ENCODE data around the gene APOC3.
"Not testable (repeated sequence)": the region's sequence is repeated elsewhere in the genome, so short reads cannot be mapped to it uniquely, and the experiment has no call there.

The APOC3 gene

GRCh38 chr11:116830184-116830912 is 641 bp downstream of the APOC3 start:
- Histone ChIP-seq H3K27ac (ENCODE audit: insufficient read depth, low read depth, low read length, poor library complexity, severe bottlenecking) (no peak overlapping the region), H3K9me3 (ENCODE audit: control insufficient read depth, low read length) (no peaks in the 10 kb centered on the region), H3K36me3 (ENCODE audit: control insufficient read depth, insufficient read depth, low read length) (no peaks in the 10 kb centered on the region), H3K27me3 (ENCODE audit: control insufficient read depth, insufficient read depth, low read length, poor library complexity, severe bottlenecking) (peaks cover 8% of the 10 kb centered on the region), H3K4me1 (ENCODE audit: control insufficient read depth, insufficient read depth, low read length) (peaks cover 13% of the 10 kb centered on the region), H3K4me3 (ENCODE audit: insufficient read depth, low read depth, low read length) (no peak overlapping the region)
- 94 to 95% methylated on average over 17 of the region's 17 CpGs for WGBS, 2 experiments

GRCh38 chr11:116831790-116832349 is 2.2 kb downstream of the APOC3 start:
- Histone ChIP-seq H3K27ac (ENCODE audit: insufficient read depth, low read depth, low read length, poor library complexity, severe bottlenecking) (no peak overlapping the region), H3K4me1 (ENCODE audit: control insufficient read depth, insufficient read depth, low read length) (peaks cover 15% of the 10 kb centered on the region), H3K36me3 (ENCODE audit: control insufficient read depth, insufficient read depth, low read length) (no peaks in the 10 kb centered on the region), H3K27me3 (ENCODE audit: control insufficient read depth, insufficient read depth, low read length, poor library complexity, severe bottlenecking) (peaks cover 12% of the 10 kb centered on the region), H3K9me3 (ENCODE audit: control insufficient read depth, low read length) (no peaks in the 10 kb centered on the region), H3K4me3 (ENCODE audit: insufficient read depth, low read depth, low read length) (no peak overlapping the region)
- 92 to 94% methylated on average over 6 to 7 of the region's 7 CpGs for WGBS, 2 experiments

- peaks cover 12% of the 10 kb centered on the region for H3K27me3 ChIP-seq (ENCODE audit: control insufficient read depth, insufficient read depth, low read length, poor library complexity, severe bottlenecking)
- no peak overlapping the region for H3K4me3 ChIP-seq (ENCODE audit: insufficient read depth, low read depth, low read length)
- WGBS, 2 experiments, result 84 to 87% methylated on average over 12 of the region's 13 CpGs
- H3K27ac ChIP-seq (ENCODE audit: insufficient read depth, low read depth, low read length, poor library complexity, severe bottlenecking), result no peak overlapping the region
- no peaks in the 10 kb centered on the region for H3K9me3 ChIP-seq (ENCODE audit: control insufficient read depth, low read length)
- H3K4me1 ChIP-seq (ENCODE audit: control insufficient read depth, insufficient read depth, low read length), result peaks cover 20% of the 10 kb centered on the region
- no peaks in the 10 kb centered on the region for H3K36me3 ChIP-seq (ENCODE audit: control insufficient read depth, insufficient read depth, low read length)
Measured at GRCh38 chr11:116832350-116833290, 2.9 kb downstream of the APOC3 start.

GRCh38 chr11:116833491-116833815 is 3.7 kb downstream of the APOC3 start:
- 94 to 97% methylated on average over 10 of the region's 10 CpGs for WGBS, 2 experiments
- Histone ChIP-seq H3K27me3 (ENCODE audit: control insufficient read depth, insufficient read depth, low read length, poor library complexity, severe bottlenecking) (peaks cover 12% of the 10 kb centered on the region), H3K36me3 (ENCODE audit: control insufficient read depth, insufficient read depth, low read length) (no peaks in the 10 kb centered on the region), H3K9me3 (ENCODE audit: control insufficient read depth, low read length) (no peaks in the 10 kb centered on the region), H3K27ac (ENCODE audit: insufficient read depth, low read depth, low read length, poor library complexity, severe bottlenecking) (no peak overlapping the region), H3K4me3 (ENCODE audit: insufficient read depth, low read depth, low read length) (no peak overlapping the region), H3K4me1 (ENCODE audit: control insufficient read depth, insufficient read depth, low read length) (peaks cover 26% of the 10 kb centered on the region)

GRCh38 chr11:116833816-116834534 is 4.3 kb downstream of the APOC3 start:
- WGBS, 2 experiments, result 93 to 95% methylated on average over 14 of the region's 14 CpGs
- Histone ChIP-seq H3K4me1 (ENCODE audit: control insufficient read depth, insufficient read depth, low read length) (peaks cover 21% of the 10 kb centered on the region), H3K36me3 (ENCODE audit: control insufficient read depth, insufficient read depth, low read length) (no peaks in the 10 kb centered on the region), H3K4me3 (ENCODE audit: insufficient read depth, low read depth, low read length) (no peak overlapping the region), H3K9me3 (ENCODE audit: control insufficient read depth, low read length) (no peaks in the 10 kb centered on the region), H3K27me3 (ENCODE audit: control insufficient read depth, insufficient read depth, low read length, poor library complexity, severe bottlenecking) (peaks cover 12% of the 10 kb centered on the region), H3K27ac (ENCODE audit: insufficient read depth, low read depth, low read length, poor library complexity, severe bottlenecking) (no peak overlapping the region)

- not testable (repeated sequence) for H3K9me3 ChIP-seq (ENCODE audit: control insufficient read depth, low read length); H3K27ac ChIP-seq (ENCODE audit: insufficient read depth, low read depth, low read length, poor library complexity, severe bottlenecking); H3K4me3 ChIP-seq (ENCODE audit: insufficient read depth, low read depth, low read length); H3K36me3 ChIP-seq (ENCODE audit: control insufficient read depth, insufficient read depth, low read length)
- WGBS, 2 experiments, result 79 to 80% methylated on average over 13 of the region's 13 CpGs
- H3K27me3 ChIP-seq (ENCODE audit: control insufficient read depth, insufficient read depth, low read length, poor library complexity, severe bottlenecking), result peaks cover 12% of the 10 kb centered on the region
- peaks cover 17% of the 10 kb centered on the region for H3K4me1 ChIP-seq (ENCODE audit: control insufficient read depth, insufficient read depth, low read length)
Measured at GRCh38 chr11:116834535-116835041, 4.9 kb downstream of the APOC3 start.

GRCh38 chr11:116835042-116835772 is 5.5 kb downstream of the APOC3 start:
- peak overlapping the region; percentile 36 for H3K4me3 ChIP-seq (ENCODE audit: insufficient read depth, low read depth, low read length)
- no peak overlapping the region for H3K27ac ChIP-seq (ENCODE audit: insufficient read depth, low read depth, low read length, poor library complexity, severe bottlenecking)
- no peaks in the 10 kb centered on the region for H3K9me3 ChIP-seq (ENCODE audit: control insufficient read depth, low read length)
- 61 to 65% methylated on average over 28 of the region's 28 CpGs for WGBS, 2 experiments
- H3K4me1 ChIP-seq (ENCODE audit: control insufficient read depth, insufficient read depth, low read length), result peaks cover 20% of the 10 kb centered on the region
- no peaks in the 10 kb centered on the region for H3K36me3 ChIP-seq (ENCODE audit: control insufficient read depth, insufficient read depth, low read length)
- peaks cover 12% of the 10 kb centered on the region for H3K27me3 ChIP-seq (ENCODE audit: control insufficient read depth, insufficient read depth, low read length, poor library complexity, severe bottlenecking)

- Histone ChIP-seq H3K4me3 (ENCODE audit: insufficient read depth, low read depth, low read length) (peak overlapping the region; percentile 36), H3K9me3 (ENCODE audit: control insufficient read depth, low read length) (no peaks in the 10 kb centered on the region), H3K27me3 (ENCODE audit: control insufficient read depth, insufficient read depth, low read length, poor library complexity, severe bottlenecking) (peaks cover 12% of the 10 kb centered on the region), H3K36me3 (ENCODE audit: control insufficient read depth, insufficient read depth, low read length) (no peaks in the 10 kb centered on the region), H3K27ac (ENCODE audit: insufficient read depth, low read depth, low read length, poor library complexity, severe bottlenecking) (no peak overlapping the region), H3K4me1 (ENCODE audit: control insufficient read depth, insufficient read depth, low read length) (peaks cover 23% of the 10 kb centered on the region)
- 16 to 17% methylated on average over 57 of the region's 57 CpGs for WGBS, 2 experiments
Measured at GRCh38 chr11:116835791-116836631, 6.3 kb downstream of the APOC3 start.

GRCh38 chr11:116836632-116836991 is 6.9 kb downstream of the APOC3 start:
- no peaks in the 10 kb centered on the region for H3K36me3 ChIP-seq (ENCODE audit: control insufficient read depth, insufficient read depth, low read length)
- H3K27me3 ChIP-seq (ENCODE audit: control insufficient read depth, insufficient read depth, low read length, poor library complexity, severe bottlenecking), result peaks cover 12% of the 10 kb centered on the region
- 95 to 96% methylated on average over 7 of the region's 7 CpGs for WGBS, 2 experiments
- no peak overlapping the region for H3K4me3 ChIP-seq (ENCODE audit: insufficient read depth, low read depth, low read length)
- H3K27ac ChIP-seq (ENCODE audit: insufficient read depth, low read depth, low read length, poor library complexity, severe bottlenecking), result no peak overlapping the region
- no peaks in the 10 kb centered on the region for H3K9me3 ChIP-seq (ENCODE audit: control insufficient read depth, low read length)
- H3K4me1 ChIP-seq (ENCODE audit: control insufficient read depth, insufficient read depth, low read length), result peaks cover 23% of the 10 kb centered on the region
